Lung (tissue), 12 donors: ENCODE measurements around the gene MACIR. TPM values are rescaled to one million over a fixed set of nuclear protein-coding genes. Genes with fewer than 3 reads are reported as not detected.

Experiments used
- ATAC-seq: fragments of 200-7000 bp; cut with Tn5 transposase; one replicate; pipeline ENCODE4 v1.9.1; 2020; ENCODE audit warnings: moderate number of reproducible peaks; ENCODE audit not compliant: insufficient read depth, low FRiP score
- DNase-seq, 3 donors: peaks; one replicate each; pipeline ENCODE4 v3.0.0-alpha.2; 2013 to 2017
- H3K27ac ChIP-seq, 2 donors: one replicate each; pipeline ENCODE4 v1.5.1; 2013; ENCODE audit warnings: mild to moderate bottlenecking in 2 of 2, moderate library complexity in 2 of 2, control low read depth in 1 of 2, inconsistent platforms in 1 of 2, low read depth in 1 of 2, low read length in 1 of 2
- H3K27me3 ChIP-seq, 3 donors: one replicate each; pipeline ENCODE4 v1.5.1; 2013; ENCODE audit warnings: low read length in 2 of 3; ENCODE audit not compliant: control insufficient read depth in 3 of 3, insufficient read depth in 3 of 3
- H3K36me3 ChIP-seq, 4 donors: one replicate each; pipeline ENCODE4 v1.5.1; 2013; ENCODE audit warnings: low read length in 4 of 4, mild to moderate bottlenecking in 1 of 4, moderate library complexity in 1 of 4; ENCODE audit not compliant: control insufficient read depth in 4 of 4, insufficient read depth in 4 of 4
- H3K4me1 ChIP-seq, 5 donors: one replicate each; pipeline ENCODE4 v1.5.1; 2013; ENCODE audit warnings: low read length in 5 of 5, mild to moderate bottlenecking in 2 of 5, moderate library complexity in 1 of 5; ENCODE audit not compliant: control insufficient read depth in 5 of 5, insufficient read depth in 5 of 5
- H3K4me3 ChIP-seq: one replicate; pipeline ENCODE4 v1.5.1; 2013; ENCODE audit warnings: mild to moderate bottlenecking, control low read depth, moderate library complexity
- H3K9ac ChIP-seq, 2 donors: one replicate each; pipeline ENCODE4 v1.5.1; 2013; ENCODE audit warnings: low read length in 2 of 2, control low read depth in 1 of 2; ENCODE audit not compliant: insufficient read depth in 1 of 2
- H3K9me3 ChIP-seq, 4 donors: one replicate each; pipeline ENCODE4 v1.5.1; 2013; ENCODE audit warnings: low read length in 3 of 4, mild to moderate bottlenecking in 1 of 4, moderate library complexity in 1 of 4; ENCODE audit not compliant: control insufficient read depth in 4 of 4, insufficient read depth in 3 of 4
- CTCF ChIP-seq: IDR thresholded peaks from 2 replicates; pipeline ENCODE4 v1.5.1; 2012; ENCODE audit warnings: mild to moderate bottlenecking; ENCODE audit errors: control extremely low read depth, extremely low read depth
- WGBS, 2 donors: extraction: QIAGEN DNeasy Blood & Tissue Kit; methylation state at CpG; one replicate each; pipeline ENCODE4 v1.1.7; 2013; 5-methylcytosine and 5-hydroxymethylcytosine counted together
- polyA plus RNA-seq, 2 donors: library from polyadenylated mRNA; stranded (reverse); fragments of 200-250 nt; gene quantifications; one replicate each; pipeline ENCODE4 v1.2.1, GENCODE V29; 2013
- total RNA-seq, 2 donors: library from RNA; depleted of rRNA in 1 of 2; stranded (reverse); fragments of >200 nt in 1 of 2; gene quantifications; one replicate each; pipeline ENCODE4 v1.2.1, GENCODE V29; 2014 to 2021
- donor health status: control.
- donor health status: control.
- donor health status: Bipolar disorder and iron deficiency.
- donor health status: healthy.
- donor health status: DM: yes; HTN: yes; CAD: no.

The MACIR gene
- total and polyA plus RNA-seq, 4 donors: 3.9 to 9.9 (median 5.0) TPM

GRCh38 chr5:103295424-103295823 is 36.9 kb downstream of the MACIR start:
- Histone ChIP-seq H3K9me3 (no peaks in the 10 kb centered on the region), H3K27ac (no peak overlapping the region), H3K27me3 (no peaks in the 10 kb centered on the region), H3K4me1 (peaks cover 0 to 3% (median 0%) of the 10 kb centered on the region in 5 donors), H3K9ac (no peak overlapping the region), H3K36me3 (no peaks in the 10 kb centered on the region), H3K4me3 (no peak overlapping the region)
- whole genome bisulfite sequencing, 2 donors: 91% methylated on average over 5 of the region's 5 CpGs
- ATAC-seq (no peak), DNase-seq (no peak)
- no peak for TF ChIP-seq CTCF

GRCh38 chr5:103295871-103296270 is 37.3 kb downstream of the MACIR start:
- H3K4me3 ChIP-seq: no peak overlapping the region
- no peak for TF ChIP-seq CTCF
- no peaks in the 10 kb centered on the region for H3K4me1 ChIP-seq
- ATAC-seq: no peak
- H3K36me3 ChIP-seq: no peaks in the 10 kb centered on the region
- H3K9me3 ChIP-seq: no peaks in the 10 kb centered on the region
- no peaks in the 10 kb centered on the region for H3K27me3 ChIP-seq
- no peak overlapping the region for H3K27ac ChIP-seq
- 80 to 90% methylated on average over 3 of the region's 3 CpGs for WGBS, 2 donors
- DNase-seq: no peak
- no peak overlapping the region for H3K9ac ChIP-seq

GRCh38 chr5:103298117-103298516 is 39.6 kb downstream of the MACIR start:
- H3K4me3 ChIP-seq: no peak overlapping the region
- no peak for TF ChIP-seq CTCF
- no peaks in the 10 kb centered on the region for H3K36me3 ChIP-seq
- H3K9me3 ChIP-seq: no peaks in the 10 kb centered on the region
- no peak overlapping the region for H3K27ac ChIP-seq
- no peaks in the 10 kb centered on the region for H3K27me3 ChIP-seq
- H3K4me1 ChIP-seq: peaks cover 0 to 1% (median 0%) of the 10 kb centered on the region in 5 donors
- peak in 2 of 3 donors; percentile 2 to 4 for DNase-seq
- WGBS, 2 donors: 77 to 88% methylated on average over 1 of the region's 1 CpG
- no peak for ATAC-seq
- no peak overlapping the region for H3K9ac ChIP-seq

GRCh38 chr5:103298607-103299188 is 40.1 kb downstream of the MACIR start:
- H3K27ac ChIP-seq: no peak overlapping the region
- H3K9me3 ChIP-seq: no peaks in the 10 kb centered on the region
- H3K27me3 ChIP-seq: no peaks in the 10 kb centered on the region
- TF ChIP-seq CTCF: no peak
- H3K36me3 ChIP-seq: no peaks in the 10 kb centered on the region
- H3K9ac ChIP-seq: no peak overlapping the region
- ATAC-seq (no peak), DNase-seq (no peak)
- peaks cover 0 to 1% (median 0%) of the 10 kb centered on the region in 5 donors for H3K4me1 ChIP-seq
- WGBS, 2 donors: 82 to 83% methylated on average over 4 of the region's 4 CpGs
- H3K4me3 ChIP-seq: no peak overlapping the region
